HG02981 (cell line): Measurements from ENCODE around the gene C15orf61.

ENCODE experiments used
- ATAC-seq: cut with Tn5 transposase; IDR thresholded peaks from one replicate; pipeline ENCODE4 v1.9.1; 2021; ENCODE audit warnings: mild to moderate bottlenecking, moderate library complexity; ENCODE audit not compliant: unreplicated experiment

The C15orf61 gene

GRCh38 chr15:67579164-67579563 is 58.2 kb downstream of the C15orf61 start:
- ATAC-seq: no peak
